OCI-LY3 (cell line): ENCODE results near the gene RGS16.

Experiments
- H2AFZ ChIP-seq: fragments of 200-600, 300-600 bp; shearing (Covaris generic); 2 replicates; pipeline ENCODE4 v1.6.0; 2014; ENCODE audit warnings: antibody characterized with exemption, low read depth, low read length
- H3K27ac ChIP-seq: fragments of 200-600, 300-600 bp; sonication (generic); 2 replicates; pipeline ENCODE4 v1.5.1; 2014; ENCODE audit warnings: mild to moderate bottlenecking, low read length, moderate library complexity, mixed read lengths
- H3K27me3 ChIP-seq: fragments of 200-600, 300-600 bp; sonication (generic); 2 replicates; pipeline ENCODE4 v1.6.1; 2014; ENCODE audit warnings: low read depth, low read length, mixed read lengths
- H3K36me3 ChIP-seq: fragments of 200-600, 300-600 bp; sonication (generic); replicated peaks from 2 replicates; pipeline ENCODE3; 2014; ENCODE audit warnings: low read depth, low read length, mixed read lengths
- H3K4me1 ChIP-seq: fragments of 300-600, 200-600 bp; sonication (generic); 2 replicates; pipeline ENCODE4 v1.6.1; 2014; ENCODE audit warnings: low read length, mixed read lengths
- H3K4me2 ChIP-seq: fragments of 200-600, 300-600 bp; sonication (generic); 2 replicates; pipeline ENCODE4 v1.6.1; 2014; ENCODE audit warnings: low read length, mixed read lengths
- H3K4me3 ChIP-seq: fragments of 300-600, 200-600 bp; sonication (generic); 2 replicates; pipeline ENCODE4 v1.5.1; 2014; ENCODE audit warnings: antibody characterized with exemption, mild to moderate bottlenecking, low read length, moderate library complexity
- H3K79me2 ChIP-seq: fragments of 300-600, 200-600 bp; shearing (Covaris generic); 2 replicates; pipeline ENCODE4 v1.6.1; 2014; ENCODE audit warnings: mild to moderate bottlenecking, low read length, mixed read lengths
- H3K9ac ChIP-seq: fragments of 300-600, 200-600 bp; shearing (Covaris generic); 2 replicates; pipeline ENCODE4 v1.6.0; 2014; ENCODE audit warnings: mild to moderate bottlenecking, low read length, moderate library complexity
- H3K9me3 ChIP-seq: fragments of 200-600, 300-600 bp; shearing (Covaris generic); 2 replicates; pipeline ENCODE4 v1.6.1; 2014; ENCODE audit warnings: low read length, mixed read lengths; ENCODE audit not compliant: insufficient read depth
- H4K20me1 ChIP-seq: fragments of 200-600, 300-600 bp; sonication (generic); 2 replicates; pipeline ENCODE4 v1.6.1; 2016; ENCODE audit warnings: low read length, mixed read lengths; ENCODE audit not compliant: insufficient read depth
- CTCF ChIP-seq: fragments of 200-600, 300-600 bp; sonication (generic); IDR thresholded peaks from 2 replicates; pipeline ENCODE4 v1.5.1; 2014; ENCODE audit warnings: antibody characterized with exemption, low read length, low read depth
- EZH2phosphoT487 ChIP-seq: fragments of 200-600 bp; shearing (Covaris generic); IDR thresholded peaks from 2 replicates; pipeline ENCODE4 v1.6.1; 2018; ENCODE audit warnings: antibody characterized with exemption, mixed run types, low read depth

Gene RGS16

GRCh38 chr1:182643699-182644098 is 39.5 kb upstream of the RGS16 start:
- H3K4me1 ChIP-seq: peaks cover 13% of the 10 kb centered on the region
- no peaks in the 10 kb centered on the region for H3K79me2 ChIP-seq
- no peaks in the 10 kb centered on the region for H3K27me3 ChIP-seq
- no peaks in the 10 kb centered on the region for H3K36me3 ChIP-seq
- no peak overlapping the region for H2AFZ ChIP-seq
- no peak overlapping the region for H3K9ac ChIP-seq
- no peak overlapping the region for H3K4me2 ChIP-seq
- H3K4me3 ChIP-seq: no peak overlapping the region
- no peaks in the 10 kb centered on the region for H3K9me3 ChIP-seq
- H3K27ac ChIP-seq: no peak overlapping the region
- no peaks in the 10 kb centered on the region for H4K20me1 ChIP-seq
- TF ChIP-seq EZH2phosphoT487: no peak
- TF ChIP-seq CTCF: no peak

GRCh38 chr1:182642461-182642860 is 38.3 kb upstream of the RGS16 start:
- no peak overlapping the region for H3K9ac ChIP-seq
- no peaks in the 10 kb centered on the region for H3K9me3 ChIP-seq
- H3K27me3 ChIP-seq: no peaks in the 10 kb centered on the region
- H3K4me3 ChIP-seq: no peak overlapping the region
- H4K20me1 ChIP-seq: no peaks in the 10 kb centered on the region
- H3K36me3 ChIP-seq: no peaks in the 10 kb centered on the region
- H3K27ac ChIP-seq: no peak overlapping the region
- H3K4me2 ChIP-seq: no peak overlapping the region
- H3K4me1 ChIP-seq: peaks cover 10% of the 10 kb centered on the region
- TF ChIP-seq EZH2phosphoT487 (no peak), CTCF (no peak)
- H3K79me2 ChIP-seq: no peaks in the 10 kb centered on the region
- H2AFZ ChIP-seq: no peak overlapping the region

GRCh38 chr1:182641561-182641960 is 37.4 kb upstream of the RGS16 start:
- Histone ChIP-seq H3K36me3 (no peaks in the 10 kb centered on the region), H3K4me3 (no peak overlapping the region), H3K27me3 (no peaks in the 10 kb centered on the region), H3K27ac (no peak overlapping the region), H3K79me2 (no peaks in the 10 kb centered on the region), H3K4me2 (no peak overlapping the region), H3K9ac (no peak overlapping the region), H3K9me3 (no peaks in the 10 kb centered on the region), H4K20me1 (no peaks in the 10 kb centered on the region), H3K4me1 (peaks cover 10% of the 10 kb centered on the region), H2AFZ (no peak overlapping the region)
- no peak for TF ChIP-seq CTCF
- TF ChIP-seq EZH2phosphoT487: no peak

- Histone ChIP-seq H4K20me1 (no peaks in the 10 kb centered on the region), H3K27ac (no peak overlapping the region), H3K4me3 (no peak overlapping the region), H3K9ac (no peak overlapping the region), H3K9me3 (no peaks in the 10 kb centered on the region), H3K27me3 (no peaks in the 10 kb centered on the region), H3K79me2 (no peaks in the 10 kb centered on the region), H3K4me2 (no peak overlapping the region), H3K4me1 (peaks cover 2% of the 10 kb centered on the region), H2AFZ (no peak overlapping the region), H3K36me3 (no peaks in the 10 kb centered on the region)
- TF ChIP-seq EZH2phosphoT487 (no peak), CTCF (no peak)
These were observed 35.1 kb upstream of the RGS16 start for GRCh38 chr1:182639330-182639729.
